ENCODE measurements around the gene PLEKHA5. TPM values are rescaled to one million over a fixed set of nuclear protein-coding genes. Genes with fewer than 3 reads are reported as not detected.

PLEKHA5 gene
- total RNA-seq, 1 donor from 2014 or later, result 55.5 TPM

DNA sequence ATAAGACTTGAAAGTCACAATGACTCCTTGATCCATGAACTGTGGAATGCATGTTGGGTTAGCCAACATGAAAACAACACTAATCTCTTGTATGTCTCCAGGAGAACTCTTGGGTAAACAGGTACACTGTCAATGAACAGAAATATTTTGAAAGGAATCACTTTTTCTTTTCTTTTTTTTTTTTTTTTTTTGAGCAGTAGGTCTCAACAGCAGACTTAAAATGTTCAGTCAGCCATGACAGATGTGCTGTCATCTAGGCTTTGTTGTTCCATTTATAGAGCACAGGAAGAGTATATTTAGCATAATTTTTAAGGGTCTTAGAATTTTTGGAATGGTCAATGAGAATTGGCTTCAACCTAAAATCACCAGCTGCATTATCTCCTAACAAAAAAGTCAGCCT is 2.3 kb upstream of the PLEKHA5 start:
- ATAC-seq (ENCODE audit: poor library complexity) (no peak), DNase-seq (no peak)
- intact Hi-C loops (cut with DNase I), result no loop called here

- intact Hi-C loops (cut with DNase I), result no loop called here
- DNase-seq, result no peak
- ATAC-seq (ENCODE audit: poor library complexity), result no peak
Observed at GRCh38 chr12:19128485-19128884, 1.0 kb upstream of the PLEKHA5 start.

DNA sequence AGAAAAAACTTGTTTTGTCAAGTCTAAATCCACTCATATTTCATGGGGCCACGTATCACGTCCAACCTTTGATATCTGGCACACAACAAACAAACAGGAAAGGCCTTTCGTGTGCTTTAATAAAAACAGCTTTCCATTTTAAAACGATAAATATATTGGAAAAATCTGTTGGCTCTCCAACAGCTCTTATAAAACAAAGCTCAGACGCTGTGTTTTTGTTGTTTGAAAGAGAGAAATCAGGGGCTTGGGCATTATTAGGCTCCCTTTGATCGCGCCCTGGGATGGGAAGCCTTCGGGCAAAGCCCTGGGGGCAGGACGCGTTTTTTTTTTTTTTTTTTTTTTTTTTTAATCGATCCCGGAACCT is 429 bp upstream of the PLEKHA5 start:
- ATAC-seq (ENCODE audit: poor library complexity), result no peak

DNA sequence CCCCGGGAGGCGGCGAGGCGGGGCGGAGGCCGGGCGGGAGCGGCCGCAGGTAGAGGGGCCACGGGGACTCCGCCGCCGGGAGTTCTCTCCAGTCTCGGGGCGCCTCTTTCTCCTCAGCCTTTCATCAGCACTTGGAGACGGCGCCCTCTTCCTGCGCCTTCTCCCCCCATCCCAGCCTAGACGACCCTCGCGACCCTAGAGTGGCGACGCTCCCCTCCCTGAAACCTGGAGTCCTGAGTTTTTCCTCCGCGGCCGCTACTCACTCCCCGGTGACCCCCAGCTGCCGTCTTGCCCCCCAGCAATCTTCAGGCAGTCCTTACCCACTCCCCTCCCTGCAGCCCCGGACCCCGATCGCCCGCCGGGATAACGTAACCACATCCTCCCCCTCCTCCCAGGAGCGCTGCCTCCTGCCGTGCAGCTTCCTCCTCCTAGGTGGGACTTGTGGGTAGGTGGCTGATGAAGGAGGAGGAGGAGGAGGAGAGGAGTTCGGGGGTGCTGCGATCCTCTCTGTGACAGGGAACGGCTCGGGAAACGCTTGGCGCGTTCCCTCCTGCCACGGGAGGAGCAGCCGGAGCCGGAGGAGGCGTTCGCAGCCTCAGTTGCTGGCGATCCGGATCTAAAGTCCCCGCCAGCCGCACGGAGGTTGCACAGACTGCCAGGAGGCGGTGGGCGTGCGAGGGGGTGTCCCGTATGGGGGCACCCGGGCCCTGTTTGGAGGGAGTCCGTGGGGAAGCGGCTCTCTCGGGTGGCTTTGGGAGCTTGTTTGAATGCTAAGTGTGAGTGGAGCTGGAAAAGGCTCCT is 891 bp downstream of the PLEKHA5 start:
- ATAC-seq (ENCODE audit: poor library complexity), result peak; percentile 30
- intact Hi-C loops (cut with DNase I), result loop anchor here (5.0 kb wide), 1 partner anchor 47 kb away; no protein-coding TSS in a partner anchor
- DNase-seq, result peak; percentile 64

More for the DNA sequence above, 429 bp upstream of the PLEKHA5 start:
- DNase-seq, result no peak
- intact Hi-C loops (cut with DNase I), result no loop called here

DNA sequence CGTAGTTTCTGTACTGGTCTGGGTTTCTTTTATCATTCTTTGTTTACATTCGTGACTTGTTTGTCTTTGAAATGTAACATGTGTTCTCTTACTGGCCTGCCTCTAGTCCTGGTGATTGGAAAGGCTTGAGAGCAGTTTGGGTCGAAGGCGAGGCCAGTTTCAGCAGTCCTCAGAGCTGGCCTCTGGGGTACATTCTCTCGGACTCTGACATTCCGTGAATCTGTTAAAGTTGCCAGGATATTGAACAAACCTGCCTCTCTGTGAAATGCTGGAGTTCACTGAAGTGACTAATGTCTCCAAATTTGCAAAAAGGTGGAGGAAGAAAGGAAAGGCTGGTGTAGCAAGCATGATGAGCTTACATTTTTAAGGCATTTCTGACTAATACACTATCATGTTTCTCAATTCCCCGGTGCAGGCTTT is 1.5 kb downstream of the PLEKHA5 start:
- ATAC-seq (ENCODE audit: poor library complexity) (peak; percentile 63), DNase-seq (no peak)
- intact Hi-C loops (cut with DNase I), result loop anchor here (5.0 kb wide), 1 partner anchor 46 kb away; no protein-coding TSS in a partner anchor

DNA sequence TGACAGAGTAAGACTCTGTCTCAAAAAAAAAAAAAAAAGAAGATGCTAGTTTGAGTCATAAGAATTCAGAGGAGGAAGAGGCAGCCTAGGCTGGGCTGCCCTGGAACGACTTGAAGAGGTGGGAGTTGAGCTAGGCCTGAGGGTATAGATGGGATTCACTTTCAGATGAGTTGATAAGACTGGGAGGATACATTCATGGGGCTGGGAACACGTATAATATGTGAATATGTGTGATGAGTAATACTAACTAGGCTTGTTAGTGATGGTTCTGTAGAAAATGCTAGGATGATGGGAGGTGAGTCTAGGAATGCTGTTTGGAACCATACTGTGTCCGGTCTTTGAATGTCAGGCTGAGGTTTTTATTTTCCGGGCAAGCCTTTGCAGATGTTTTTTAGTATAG is 9.0 kb downstream of the PLEKHA5 start:
- no peak for DNase-seq
- ATAC-seq (ENCODE audit: poor library complexity), result no peak
- intact Hi-C loops (cut with DNase I), result no loop called here

DNA sequence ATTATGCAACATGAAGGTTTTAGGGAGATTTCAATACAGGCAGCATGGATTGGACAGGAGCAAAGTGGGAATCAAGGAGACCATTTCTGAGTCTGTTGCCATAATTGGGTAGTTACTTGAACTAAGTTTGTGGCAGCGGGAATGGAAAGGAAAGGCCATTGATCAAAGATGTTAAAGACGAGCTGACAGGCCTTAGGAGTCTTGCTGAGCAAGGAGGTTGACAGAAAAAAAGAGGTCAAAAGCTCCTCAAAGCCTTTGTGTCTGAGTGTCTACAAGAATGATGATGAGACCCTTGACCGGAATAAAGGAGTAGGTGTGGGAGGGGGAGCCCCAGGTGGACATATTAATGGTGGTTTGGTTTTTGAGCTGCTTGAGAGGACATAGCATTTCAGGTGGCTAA is 9.4 kb downstream of the PLEKHA5 start:
- intact Hi-C loops (cut with DNase I), result no loop called here
- DNase-seq (no peak), ATAC-seq (ENCODE audit: poor library complexity) (no peak)

DNA sequence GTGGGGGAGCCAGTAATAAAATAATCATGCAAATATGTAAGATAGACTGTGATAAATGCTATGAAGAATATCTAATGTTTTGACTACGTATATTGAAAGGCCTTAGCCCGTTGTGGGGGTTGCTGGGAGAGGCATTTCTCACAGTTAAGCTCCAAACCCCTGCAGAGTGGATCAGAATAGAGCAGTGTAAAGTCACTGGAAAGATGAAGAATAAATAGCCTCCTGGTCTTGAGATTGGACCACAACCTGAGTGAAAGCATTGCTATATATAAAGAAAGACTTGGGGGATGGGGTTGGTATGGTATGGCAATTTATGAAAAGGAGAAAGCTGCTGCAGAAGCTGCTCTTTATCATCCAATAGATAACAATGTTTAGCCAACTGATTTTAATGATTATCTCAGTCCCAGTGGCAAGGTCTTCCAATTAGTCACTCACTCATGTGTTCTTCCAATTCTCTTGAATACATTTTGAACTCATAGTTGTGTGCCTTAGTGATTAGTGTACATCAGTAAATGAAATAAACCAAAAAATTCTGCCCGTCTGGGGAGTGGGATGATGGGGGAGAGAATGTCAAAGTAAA is 10.2 kb downstream of the PLEKHA5 start:
- intact Hi-C loops (cut with DNase I), result no loop called here
- ATAC-seq (ENCODE audit: poor library complexity) (no peak), DNase-seq (no peak)

- peak; percentile 7 for ATAC-seq (ENCODE audit: poor library complexity)
- intact Hi-C loops (cut with DNase I), result no loop called here
- no peak for DNase-seq
Observed at GRCh38 chr12:19140381-19141236, 11.1 kb downstream of the PLEKHA5 start.

DNA sequence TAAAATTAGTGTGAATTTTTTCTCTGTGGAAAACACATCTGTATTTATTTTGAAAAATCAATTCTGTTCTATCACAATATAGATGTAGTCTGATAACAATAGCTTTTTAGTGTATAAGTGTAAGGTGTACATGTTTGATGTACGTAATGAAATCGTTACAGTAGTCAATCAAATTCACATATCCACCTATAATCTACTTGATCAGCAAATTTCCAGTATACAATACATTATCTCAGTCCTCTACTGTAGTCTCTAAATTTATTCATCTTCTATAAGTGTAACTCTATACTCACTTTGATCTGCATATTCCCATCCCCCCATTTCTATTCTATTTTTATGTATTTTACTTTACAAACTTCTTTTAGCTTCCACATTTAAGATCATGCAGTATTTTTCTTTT is 13.0 kb downstream of the PLEKHA5 start:
- intact Hi-C loops (cut with DNase I), result no loop called here
- ATAC-seq (ENCODE audit: poor library complexity), result no peak
- no peak for DNase-seq

DNA sequence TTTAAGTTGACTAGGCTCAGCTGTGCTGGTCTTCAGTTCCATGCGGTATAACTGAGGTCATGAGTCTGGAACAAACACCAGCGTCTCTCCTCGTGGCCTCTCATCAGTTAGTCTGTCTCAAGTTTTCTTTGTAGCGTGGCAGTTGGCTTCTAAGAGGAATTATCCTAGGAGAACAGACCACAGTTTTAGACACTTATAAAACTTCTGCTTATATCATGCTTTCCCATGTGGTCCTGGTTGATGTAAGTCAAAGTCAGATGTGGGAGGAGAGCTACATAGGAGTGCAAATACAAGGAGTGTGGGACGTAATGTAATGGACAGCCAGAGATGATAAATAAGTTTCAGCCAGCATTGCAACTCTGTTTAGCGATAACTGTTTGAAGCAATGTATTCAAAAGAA is 14.8 kb downstream of the PLEKHA5 start:
- intact Hi-C loops (cut with DNase I), result no loop called here
- no peak for DNase-seq
- no peak for ATAC-seq (ENCODE audit: poor library complexity)

GRCh38 chr12:19144985-19145384 is 15.5 kb downstream of the PLEKHA5 start:
- intact Hi-C loops (cut with DNase I), result no loop called here
- ATAC-seq (ENCODE audit: poor library complexity) (peak; percentile 21), DNase-seq (no peak)

DNA sequence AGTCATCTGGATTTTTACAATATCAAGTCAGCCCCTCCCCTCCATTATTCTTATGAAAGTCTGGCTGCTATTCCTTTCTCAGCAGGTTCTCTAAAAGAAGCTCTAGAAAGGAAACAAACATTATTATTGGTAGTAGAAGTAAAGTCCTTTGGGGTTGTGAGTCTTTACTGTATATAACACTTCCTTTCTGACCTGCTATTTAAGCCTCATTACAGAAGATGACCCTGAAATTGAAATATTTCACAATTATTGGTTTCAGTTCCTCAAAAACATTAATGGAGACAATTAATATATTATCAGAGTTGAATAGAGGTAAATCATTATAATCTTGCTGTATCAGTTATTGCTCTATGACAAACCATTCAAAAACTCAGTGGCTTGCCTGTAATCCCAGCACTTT is 19.3 kb downstream of the PLEKHA5 start:
- intact Hi-C loops (cut with DNase I), result no loop called here
- DNase-seq (no peak), ATAC-seq (ENCODE audit: poor library complexity) (no peak)

- DNase-seq, result no peak
- intact Hi-C loops (cut with DNase I), result no loop called here
- peak; percentile 84 for ATAC-seq (ENCODE audit: poor library complexity)
Observed at GRCh38 chr12:19150273-19150900, 20.9 kb downstream of the PLEKHA5 start.

GRCh38 chr12:19151298-19151697 is 21.8 kb downstream of the PLEKHA5 start:
- ATAC-seq (ENCODE audit: poor library complexity) (no peak), DNase-seq (no peak)
- intact Hi-C loops (cut with DNase I), result no loop called here

DNA sequence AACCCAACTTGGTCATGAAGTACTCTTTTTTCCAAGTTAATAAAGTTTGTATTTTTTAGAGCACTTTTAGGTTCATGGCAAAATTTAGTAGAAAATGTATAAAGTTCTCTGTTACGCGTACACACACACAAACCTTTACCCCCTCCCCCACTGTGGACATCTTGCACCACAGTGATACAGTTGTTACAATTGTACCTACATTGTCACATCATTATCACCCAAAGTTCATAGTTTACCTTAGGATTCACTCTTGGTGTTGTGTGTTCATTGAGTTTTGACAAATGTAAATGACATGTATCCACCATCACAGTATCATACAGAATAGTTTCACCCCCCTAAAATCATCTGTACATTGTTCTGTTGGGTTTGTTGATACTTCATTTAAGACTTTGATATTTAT is 23.9 kb downstream of the PLEKHA5 start:
- DNase-seq, result no peak
- intact Hi-C loops (cut with DNase I), result no loop called here

GRCh38 chr12:19154686-19155085 is 25.2 kb downstream of the PLEKHA5 start:
- ATAC-seq (ENCODE audit: poor library complexity) (peak; percentile 13), DNase-seq (no peak)
- intact Hi-C loops (cut with DNase I), result no loop called here

More for the DNA sequence above, 23.9 kb downstream of the PLEKHA5 start:
- no peak for ATAC-seq (ENCODE audit: poor library complexity)

DNA sequence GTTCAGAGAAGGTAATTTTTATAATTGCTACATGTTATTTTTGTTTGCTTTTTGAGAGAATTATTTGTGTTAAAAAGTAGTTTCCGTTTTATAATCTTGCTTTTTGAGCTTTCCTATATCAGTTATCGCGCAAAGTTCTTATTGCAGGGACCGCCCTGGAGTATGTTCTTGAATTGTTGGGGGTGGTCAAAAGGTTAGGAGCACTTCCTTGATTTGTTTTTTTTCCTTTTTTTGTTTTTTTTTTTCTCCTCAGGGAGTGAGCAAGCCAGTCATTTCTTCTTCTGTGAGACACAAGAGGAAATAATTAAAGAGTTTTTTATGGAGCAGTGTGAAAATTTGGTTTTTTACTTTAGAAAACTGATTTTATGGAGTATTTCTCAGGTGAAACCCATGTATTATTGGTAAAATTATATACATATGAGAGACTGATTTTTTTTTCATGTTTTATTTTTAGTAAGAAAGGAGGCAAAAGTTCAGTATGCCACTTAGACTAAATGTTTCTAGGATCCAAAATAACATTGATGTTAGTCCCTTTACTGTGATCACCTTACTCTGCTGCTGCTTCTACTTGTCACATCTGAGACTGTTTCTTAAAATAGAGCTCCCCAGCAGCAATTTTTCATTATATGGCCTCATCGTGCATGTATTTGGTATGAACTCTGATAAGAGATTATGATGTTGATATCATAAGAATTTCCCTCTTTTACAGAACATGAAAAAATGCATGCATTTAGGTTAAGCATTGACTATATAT is 26.6 kb downstream of the PLEKHA5 start:
- intact Hi-C loops (cut with DNase I), result no loop called here
- DNase-seq, result no peak
- ATAC-seq (ENCODE audit: poor library complexity), result peak; percentile 48

All from Right ventricle myocardium superior (tissue), 1 donor.